ENCODE results near the gene PIGS.

Gene PIGS

GRCh38 chr17:28511858-28512461, 59.4 kb downstream of the PIGS start:
- H3K4me3 ChIP-seq (ENCODE audit: low read depth, low read length), result no peak overlapping the region

GRCh38 chr17:28509789-28510188, 61.5 kb downstream of the PIGS start:
- no peak overlapping the region for H3K4me3 ChIP-seq (ENCODE audit: low read depth, low read length)

GRCh38 chr17:28508211-28508724, 63.1 kb downstream of the PIGS start:
- H3K4me3 ChIP-seq (ENCODE audit: low read depth, low read length), result no peak overlapping the region

- H3K4me3 ChIP-seq (ENCODE audit: low read depth, low read length), result no peak overlapping the region
These were observed 63.6 kb downstream of the PIGS start for GRCh38 chr17:28507567-28508203.

- H3K4me3 ChIP-seq (ENCODE audit: low read depth, low read length), result no peak overlapping the region
These were observed 64.4 kb downstream of the PIGS start for GRCh38 chr17:28506763-28507487.

GRCh38 chr17:28505986-28506665, 65.2 kb downstream of the PIGS start, which contains the start of gene FOXN1:
TSS of gene FOXN1 (plus strand) at chr17:28506348. CDS start at chr17:28523970, 17,622 bp downstream.
- H3K4me3 ChIP-seq (ENCODE audit: low read depth, low read length), result no peak within 1 kb of the TSS

- no peak overlapping the region for H3K4me3 ChIP-seq (ENCODE audit: low read depth, low read length)
These were observed 67.9 kb downstream of the PIGS start for GRCh38 chr17:28503420-28503819.
